WTC11 (cell line): ENCODE measurements around the gene AGBL1. TPM values are rescaled to one million over a fixed set of nuclear protein-coding genes. Genes with fewer than 3 reads are reported as not detected.

Experiments
- ATAC-seq: fragments of 200-7000 bp; cut with Tn5 transposase; 2 replicates; pipeline ENCODE4 v1.10.0; 2021; ENCODE audit warnings: mild to moderate bottlenecking, moderate library complexity
- CTCF ChIA-PET: fragments of 300-600 bp; sonication (Branson Sonifier 250); formaldehyde crosslinking; loops from one replicate; lab custom pipeline; 2021; ENCODE audit warnings: antibody characterized with exemption; lab: Charles Lee
- POLR2A ChIA-PET: fragments of 350-600 bp; sonication (Branson Sonifier 250); formaldehyde crosslinking; loops from one replicate; lab custom pipeline; 2021; ENCODE audit warnings: antibody characterized with exemption; lab: Charles Lee
- DNase-seq: peaks from one replicate; pipeline ENCODE4 v3.0.0; 2021; ENCODE audit warnings: low spot score
- H3K27ac Mint-ChIP-seq: 2 replicates; pipeline ENCODE4 v1.8.0; 2021; ENCODE audit warnings: mixed read lengths
- H3K27me3 Mint-ChIP-seq: 2 replicates; pipeline ENCODE4 v1.8.0; 2021; ENCODE audit warnings: low read depth, mild to moderate bottlenecking, moderate library complexity, mixed read lengths
- H3K36me3 Mint-ChIP-seq: 2 replicates; pipeline ENCODE4 v1.8.0; 2021; ENCODE audit warnings: mixed read lengths
- H3K4me1 Mint-ChIP-seq: 2 replicates; pipeline ENCODE4 v1.8.0; 2022; ENCODE audit warnings: mixed read lengths
- H3K4me3 Mint-ChIP-seq: 2 replicates; pipeline ENCODE4 v1.8.0; 2021; ENCODE audit warnings: mild to moderate bottlenecking, moderate library complexity, mixed read lengths
- H3K9me3 Mint-ChIP-seq: 2 replicates; pipeline ENCODE4 v1.8.0; 2021; ENCODE audit warnings: mixed read lengths
- CREM ChIP-seq: sonication (generic); formaldehyde crosslinking; IDR thresholded peaks from 2 replicates; pipeline ENCODE4 v1.8.1; 2022; ENCODE audit warnings: mild to moderate bottlenecking, missing genetic modification reagents, moderate library complexity
- E2F4 ChIP-seq: sonication (generic); formaldehyde crosslinking; IDR thresholded peaks from 2 replicates; pipeline ENCODE4 v1.8.1; 2022; ENCODE audit warnings: low read depth, mild to moderate bottlenecking, moderate library complexity, missing genetic modification reagents, borderline replicate concordance
- FOXK1 ChIP-seq: sonication (generic); formaldehyde crosslinking; IDR thresholded peaks from 2 replicates; pipeline ENCODE4 v1.8.0; 2022; ENCODE audit warnings: mild to moderate bottlenecking, moderate library complexity, missing genetic modification reagents
- IRF1 ChIP-seq: sonication (generic); formaldehyde crosslinking; IDR thresholded peaks from 2 replicates; pipeline ENCODE4 v1.8.0; 2023; ENCODE audit warnings: missing genetic modification reagents
- JAZF1 ChIP-seq: fragments of 250-450 bp; sonication (Bioruptor Pico); IDR thresholded peaks from 2 replicates; pipeline ENCODE4 v1.9.0; 2021; ENCODE audit warnings: moderate library complexity, mild to moderate bottlenecking, inconsistent platforms
- KAT7 ChIP-seq: sonication (generic); formaldehyde crosslinking; IDR thresholded peaks from 2 replicates; pipeline ENCODE4 v1.8.1; 2023; ENCODE audit warnings: missing genetic modification reagents, mild to moderate bottlenecking, borderline replicate concordance
- PREB ChIP-seq: sonication (generic); formaldehyde crosslinking; IDR thresholded peaks from 2 replicates; pipeline ENCODE4 v1.8.1; 2022; ENCODE audit warnings: mild to moderate bottlenecking, missing genetic modification reagents, moderate library complexity, borderline replicate concordance
- SMAD4 ChIP-seq: sonication (generic); formaldehyde crosslinking; IDR thresholded peaks from 2 replicates; pipeline ENCODE4 v1.8.0; 2022; ENCODE audit warnings: mild to moderate bottlenecking, missing genetic modification reagents
- ZNF121 ChIP-seq: sonication (generic); formaldehyde crosslinking; IDR thresholded peaks from 2 replicates; pipeline ENCODE4 v1.8.0; 2023; ENCODE audit warnings: missing genetic modification reagents
- ZNF138 ChIP-seq: sonication (generic); formaldehyde crosslinking; conservative IDR thresholded peaks from 2 replicates; pipeline ENCODE4 v1.8.1; 2022; ENCODE audit warnings: mild to moderate bottlenecking, moderate library complexity, missing genetic modification reagents
- ZNF396 ChIP-seq: fragments of 250-450 bp; sonication (Bioruptor Pico); IDR thresholded peaks from 2 replicates; pipeline ENCODE4 v1.8.0; 2021; ENCODE audit warnings: mild to moderate bottlenecking, moderate library complexity, borderline replicate concordance
- total RNA-seq: library from RNA; stranded (reverse); gene quantifications from 3 replicates; pipeline ENCODE4 v1.2.3, GENCODE V29; 2021
- TF ChIP-seq, protein P1 (sequence below): fragments of 250-450 bp; sonication (Bioruptor Pico); IDR thresholded peaks from 2 replicates; pipeline ENCODE4 v1.9.0; 2021; ENCODE audit warnings: mild to moderate bottlenecking, borderline replicate concordance
- TF ChIP-seq, protein P2 (sequence below): sonication (generic); formaldehyde crosslinking; IDR thresholded peaks from 2 replicates; pipeline ENCODE4 v1.8.1; 2022; ENCODE audit warnings: missing genetic modification reagents, borderline replicate concordance
- TF ChIP-seq, protein P3 (sequence below): sonication (generic); formaldehyde crosslinking; IDR thresholded peaks from 2 replicates; pipeline ENCODE4 v1.8.0; 2022; ENCODE audit warnings: missing genetic modification reagents
- TF ChIP-seq, protein P4 (sequence below): sonication (generic); formaldehyde crosslinking; IDR thresholded peaks from 2 replicates; pipeline ENCODE4 v1.8.1; 2022; ENCODE audit warnings: low read depth, missing genetic modification reagents, borderline replicate concordance
- TF ChIP-seq, protein P5 (sequence below): sonication (generic); formaldehyde crosslinking; IDR thresholded peaks from 2 replicates; pipeline ENCODE4 v1.8.1; 2023; ENCODE audit warnings: mild to moderate bottlenecking, missing genetic modification reagents, moderate library complexity
- TF ChIP-seq, protein P6 (sequence below): sonication (generic); formaldehyde crosslinking; IDR thresholded peaks from 2 replicates; pipeline ENCODE4 v1.8.0; 2022; ENCODE audit warnings: mild to moderate bottlenecking, missing genetic modification reagents

The AGBL1 gene
- total RNA-seq, 1 experiment from 2014 or later = not detected

- no peak overlapping the region for H3K27ac Mint-ChIP-seq
- ATAC-seq = no peak
- TF ChIP-seq SMAD4 (CRISPR knock-in tag) = no peak
- TF ChIP-seq, protein P1, sequence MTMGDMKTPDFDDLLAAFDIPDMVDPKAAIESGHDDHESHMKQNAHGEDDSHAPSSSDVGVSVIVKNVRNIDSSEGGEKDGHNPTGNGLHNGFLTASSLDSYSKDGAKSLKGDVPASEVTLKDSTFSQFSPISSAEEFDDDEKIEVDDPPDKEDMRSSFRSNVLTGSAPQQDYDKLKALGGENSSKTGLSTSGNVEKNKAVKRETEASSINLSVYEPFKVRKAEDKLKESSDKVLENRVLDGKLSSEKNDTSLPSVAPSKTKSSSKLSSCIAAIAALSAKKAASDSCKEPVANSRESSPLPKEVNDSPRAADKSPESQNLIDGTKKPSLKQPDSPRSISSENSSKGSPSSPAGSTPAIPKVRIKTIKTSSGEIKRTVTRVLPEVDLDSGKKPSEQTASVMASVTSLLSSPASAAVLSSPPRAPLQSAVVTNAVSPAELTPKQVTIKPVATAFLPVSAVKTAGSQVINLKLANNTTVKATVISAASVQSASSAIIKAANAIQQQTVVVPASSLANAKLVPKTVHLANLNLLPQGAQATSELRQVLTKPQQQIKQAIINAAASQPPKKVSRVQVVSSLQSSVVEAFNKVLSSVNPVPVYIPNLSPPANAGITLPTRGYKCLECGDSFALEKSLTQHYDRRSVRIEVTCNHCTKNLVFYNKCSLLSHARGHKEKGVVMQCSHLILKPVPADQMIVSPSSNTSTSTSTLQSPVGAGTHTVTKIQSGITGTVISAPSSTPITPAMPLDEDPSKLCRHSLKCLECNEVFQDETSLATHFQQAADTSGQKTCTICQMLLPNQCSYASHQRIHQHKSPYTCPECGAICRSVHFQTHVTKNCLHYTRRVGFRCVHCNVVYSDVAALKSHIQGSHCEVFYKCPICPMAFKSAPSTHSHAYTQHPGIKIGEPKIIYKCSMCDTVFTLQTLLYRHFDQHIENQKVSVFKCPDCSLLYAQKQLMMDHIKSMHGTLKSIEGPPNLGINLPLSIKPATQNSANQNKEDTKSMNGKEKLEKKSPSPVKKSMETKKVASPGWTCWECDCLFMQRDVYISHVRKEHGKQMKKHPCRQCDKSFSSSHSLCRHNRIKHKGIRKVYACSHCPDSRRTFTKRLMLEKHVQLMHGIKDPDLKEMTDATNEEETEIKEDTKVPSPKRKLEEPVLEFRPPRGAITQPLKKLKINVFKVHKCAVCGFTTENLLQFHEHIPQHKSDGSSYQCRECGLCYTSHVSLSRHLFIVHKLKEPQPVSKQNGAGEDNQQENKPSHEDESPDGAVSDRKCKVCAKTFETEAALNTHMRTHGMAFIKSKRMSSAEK (CRISPR knock-in tag) = no peak
- no peak for TF ChIP-seq PREB
- TF ChIP-seq, protein P2, sequence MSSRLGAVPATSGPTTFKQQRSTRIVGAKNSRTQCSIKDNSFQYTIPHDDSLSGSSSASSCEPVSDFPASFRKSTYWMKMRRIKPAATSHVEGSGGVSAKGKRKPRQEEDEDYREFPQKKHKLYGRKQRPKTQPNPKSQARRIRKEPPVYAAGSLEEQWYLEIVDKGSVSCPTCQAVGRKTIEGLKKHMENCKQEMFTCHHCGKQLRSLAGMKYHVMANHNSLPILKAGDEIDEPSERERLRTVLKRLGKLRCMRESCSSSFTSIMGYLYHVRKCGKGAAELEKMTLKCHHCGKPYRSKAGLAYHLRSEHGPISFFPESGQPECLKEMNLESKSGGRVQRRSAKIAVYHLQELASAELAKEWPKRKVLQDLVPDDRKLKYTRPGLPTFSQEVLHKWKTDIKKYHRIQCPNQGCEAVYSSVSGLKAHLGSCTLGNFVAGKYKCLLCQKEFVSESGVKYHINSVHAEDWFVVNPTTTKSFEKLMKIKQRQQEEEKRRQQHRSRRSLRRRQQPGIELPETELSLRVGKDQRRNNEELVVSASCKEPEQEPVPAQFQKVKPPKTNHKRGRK (CRISPR knock-in tag) = no peak
- TF ChIP-seq E2F4 (CRISPR knock-in tag) = no peak
- no peak for TF ChIP-seq ZNF396 (CRISPR knock-in tag)
- no peak for TF ChIP-seq CREM (CRISPR knock-in tag)
- TF ChIP-seq ZNF121 (CRISPR knock-in tag) = no peak
- TF ChIP-seq IRF1 (CRISPR knock-in tag) = no peak
- no peak for TF ChIP-seq FOXK1 (CRISPR knock-in tag)
- TF ChIP-seq, protein P3, sequence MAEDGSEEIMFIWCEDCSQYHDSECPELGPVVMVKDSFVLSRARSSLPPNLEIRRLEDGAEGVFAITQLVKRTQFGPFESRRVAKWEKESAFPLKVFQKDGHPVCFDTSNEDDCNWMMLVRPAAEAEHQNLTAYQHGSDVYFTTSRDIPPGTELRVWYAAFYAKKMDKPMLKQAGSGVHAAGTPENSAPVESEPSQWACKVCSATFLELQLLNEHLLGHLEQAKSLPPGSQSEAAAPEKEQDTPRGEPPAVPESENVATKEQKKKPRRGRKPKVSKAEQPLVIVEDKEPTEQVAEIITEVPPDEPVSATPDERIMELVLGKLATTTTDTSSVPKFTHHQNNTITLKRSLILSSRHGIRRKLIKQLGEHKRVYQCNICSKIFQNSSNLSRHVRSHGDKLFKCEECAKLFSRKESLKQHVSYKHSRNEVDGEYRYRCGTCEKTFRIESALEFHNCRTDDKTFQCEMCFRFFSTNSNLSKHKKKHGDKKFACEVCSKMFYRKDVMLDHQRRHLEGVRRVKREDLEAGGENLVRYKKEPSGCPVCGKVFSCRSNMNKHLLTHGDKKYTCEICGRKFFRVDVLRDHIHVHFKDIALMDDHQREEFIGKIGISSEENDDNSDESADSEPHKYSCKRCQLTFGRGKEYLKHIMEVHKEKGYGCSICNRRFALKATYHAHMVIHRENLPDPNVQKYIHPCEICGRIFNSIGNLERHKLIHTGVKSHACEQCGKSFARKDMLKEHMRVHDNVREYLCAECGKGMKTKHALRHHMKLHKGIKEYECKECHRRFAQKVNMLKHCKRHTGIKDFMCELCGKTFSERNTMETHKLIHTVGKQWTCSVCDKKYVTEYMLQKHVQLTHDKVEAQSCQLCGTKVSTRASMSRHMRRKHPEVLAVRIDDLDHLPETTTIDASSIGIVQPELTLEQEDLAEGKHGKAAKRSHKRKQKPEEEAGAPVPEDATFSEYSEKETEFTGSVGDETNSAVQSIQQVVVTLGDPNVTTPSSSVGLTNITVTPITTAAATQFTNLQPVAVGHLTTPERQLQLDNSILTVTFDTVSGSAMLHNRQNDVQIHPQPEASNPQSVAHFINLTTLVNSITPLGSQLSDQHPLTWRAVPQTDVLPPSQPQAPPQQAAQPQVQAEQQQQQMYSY = no peak
- TF ChIP-seq, protein P4, sequence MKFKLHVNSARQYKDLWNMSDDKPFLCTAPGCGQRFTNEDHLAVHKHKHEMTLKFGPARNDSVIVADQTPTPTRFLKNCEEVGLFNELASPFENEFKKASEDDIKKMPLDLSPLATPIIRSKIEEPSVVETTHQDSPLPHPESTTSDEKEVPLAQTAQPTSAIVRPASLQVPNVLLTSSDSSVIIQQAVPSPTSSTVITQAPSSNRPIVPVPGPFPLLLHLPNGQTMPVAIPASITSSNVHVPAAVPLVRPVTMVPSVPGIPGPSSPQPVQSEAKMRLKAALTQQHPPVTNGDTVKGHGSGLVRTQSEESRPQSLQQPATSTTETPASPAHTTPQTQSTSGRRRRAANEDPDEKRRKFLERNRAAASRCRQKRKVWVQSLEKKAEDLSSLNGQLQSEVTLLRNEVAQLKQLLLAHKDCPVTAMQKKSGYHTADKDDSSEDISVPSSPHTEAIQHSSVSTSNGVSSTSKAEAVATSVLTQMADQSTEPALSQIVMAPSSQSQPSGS (CRISPR knock-in tag) = no peak
- no peak for TF ChIP-seq ZNF138 (CRISPR knock-in tag)
- no peak for TF ChIP-seq JAZF1 (CRISPR knock-in tag)
- TF ChIP-seq, protein P5, sequence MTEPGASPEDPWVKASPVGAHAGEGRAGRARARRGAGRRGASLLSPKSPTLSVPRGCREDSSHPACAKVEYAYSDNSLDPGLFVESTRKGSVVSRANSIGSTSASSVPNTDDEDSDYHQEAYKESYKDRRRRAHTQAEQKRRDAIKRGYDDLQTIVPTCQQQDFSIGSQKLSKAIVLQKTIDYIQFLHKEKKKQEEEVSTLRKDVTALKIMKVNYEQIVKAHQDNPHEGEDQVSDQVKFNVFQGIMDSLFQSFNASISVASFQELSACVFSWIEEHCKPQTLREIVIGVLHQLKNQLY = no peak
- TF ChIP-seq, protein P6, sequence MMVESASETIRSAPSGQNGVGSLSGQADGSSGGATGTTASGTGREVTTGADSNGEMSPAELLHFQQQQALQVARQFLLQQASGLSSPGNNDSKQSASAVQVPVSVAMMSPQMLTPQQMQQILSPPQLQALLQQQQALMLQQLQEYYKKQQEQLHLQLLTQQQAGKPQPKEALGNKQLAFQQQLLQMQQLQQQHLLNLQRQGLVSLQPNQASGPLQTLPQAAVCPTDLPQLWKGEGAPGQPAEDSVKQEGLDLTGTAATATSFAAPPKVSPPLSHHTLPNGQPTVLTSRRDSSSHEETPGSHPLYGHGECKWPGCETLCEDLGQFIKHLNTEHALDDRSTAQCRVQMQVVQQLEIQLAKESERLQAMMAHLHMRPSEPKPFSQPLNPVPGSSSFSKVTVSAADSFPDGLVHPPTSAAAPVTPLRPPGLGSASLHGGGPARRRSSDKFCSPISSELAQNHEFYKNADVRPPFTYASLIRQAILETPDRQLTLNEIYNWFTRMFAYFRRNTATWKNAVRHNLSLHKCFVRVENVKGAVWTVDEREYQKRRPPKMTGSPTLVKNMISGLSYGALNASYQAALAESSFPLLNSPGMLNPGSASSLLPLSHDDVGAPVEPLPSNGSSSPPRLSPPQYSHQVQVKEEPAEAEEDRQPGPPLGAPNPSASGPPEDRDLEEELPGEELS (CRISPR knock-in tag) = no peak
- no peak for TF ChIP-seq KAT7
- 0 out of 2 replicates have a peak, but pooled peaks cover 2% of the 10 kb centered on the region for H3K36me3 Mint-ChIP-seq
- peaks cover 4% of the 10 kb centered on the region for H3K9me3 Mint-ChIP-seq
- H3K4me1 Mint-ChIP-seq = peaks cover 27% of the 10 kb centered on the region
- POLR2A ChIA-PET = no interaction called here
- H3K4me3 Mint-ChIP-seq = no peak overlapping the region
- no peak for DNase-seq
- H3K27me3 Mint-ChIP-seq = no peaks in the 10 kb centered on the region
- CTCF ChIA-PET = no interaction called here
Measured at GRCh38 chr15:86125775-86126174, 46.1 kb downstream of the AGBL1 start.
